ENCODE data around the gene GAGE10.

GAGE10 gene

GRCh38 chrX:49269767-49270248, 33.6 kb upstream of the GAGE10 start, which contains the start of gene PPP1R3F:
Gene PPP1R3F, plus strand, starts transcription at chrX:49269793. Its CDS starts 77 bp downstream, at chrX:49269870.
- peak within 1 kb of the TSS; percentile 98 for H3K27ac ChIP-seq
- peak; percentile 38; the same call in 1 of the 2 replicates for TF ChIP-seq ZFX (IDR thresholded peaks at IDR 0.05)
- TF ChIP-seq CTCF (conservative IDR thresholded peaks at IDR 0.05): no peak

- TF ChIP-seq ZFX (IDR thresholded peaks at IDR 0.05) (no peak), CTCF (conservative IDR thresholded peaks at IDR 0.05) (no peak)
- H3K27ac ChIP-seq: peak overlapping the region; percentile 98
These were observed 33.1 kb upstream of the GAGE10 start for GRCh38 chrX:49270249-49270921.

- TF ChIP-seq CTCF (conservative IDR thresholded peaks at IDR 0.05): no peak
- no peak for TF ChIP-seq ZFX (IDR thresholded peaks at IDR 0.05)
- H3K27ac ChIP-seq: peak overlapping the region; percentile 98
These were observed 32.1 kb upstream of the GAGE10 start for GRCh38 chrX:49271341-49271740.

- TF ChIP-seq CTCF (conservative IDR thresholded peaks at IDR 0.05) (no peak), ZFX (IDR thresholded peaks at IDR 0.05) (no peak)
- peak overlapping the region; percentile 98; the same call in 1 of the 2 replicates for H3K27ac ChIP-seq
These were observed 31.0 kb upstream of the GAGE10 start for GRCh38 chrX:49272421-49272820.

GRCh38 chrX:49273181-49273727, 30.2 kb upstream of the GAGE10 start:
- H3K27ac ChIP-seq: no peak overlapping the region
- TF ChIP-seq CTCF (conservative IDR thresholded peaks at IDR 0.05) (no peak), ZFX (IDR thresholded peaks at IDR 0.05) (no peak)

GRCh38 chrX:49276207-49276606, 27.2 kb upstream of the GAGE10 start:
- TF ChIP-seq CTCF (conservative IDR thresholded peaks at IDR 0.05): no peak
- TF ChIP-seq ZFX (IDR thresholded peaks at IDR 0.05): no peak
- H3K27ac ChIP-seq: no peak overlapping the region

All from C4-2B (cell line).